Measurements from ENCODE around the gene MYRIP.
"Not testable (repeated sequence)": the region's sequence is repeated elsewhere in the genome, so short reads cannot be mapped to it uniquely, and the experiment has no call there.

Gene MYRIP

DNA sequence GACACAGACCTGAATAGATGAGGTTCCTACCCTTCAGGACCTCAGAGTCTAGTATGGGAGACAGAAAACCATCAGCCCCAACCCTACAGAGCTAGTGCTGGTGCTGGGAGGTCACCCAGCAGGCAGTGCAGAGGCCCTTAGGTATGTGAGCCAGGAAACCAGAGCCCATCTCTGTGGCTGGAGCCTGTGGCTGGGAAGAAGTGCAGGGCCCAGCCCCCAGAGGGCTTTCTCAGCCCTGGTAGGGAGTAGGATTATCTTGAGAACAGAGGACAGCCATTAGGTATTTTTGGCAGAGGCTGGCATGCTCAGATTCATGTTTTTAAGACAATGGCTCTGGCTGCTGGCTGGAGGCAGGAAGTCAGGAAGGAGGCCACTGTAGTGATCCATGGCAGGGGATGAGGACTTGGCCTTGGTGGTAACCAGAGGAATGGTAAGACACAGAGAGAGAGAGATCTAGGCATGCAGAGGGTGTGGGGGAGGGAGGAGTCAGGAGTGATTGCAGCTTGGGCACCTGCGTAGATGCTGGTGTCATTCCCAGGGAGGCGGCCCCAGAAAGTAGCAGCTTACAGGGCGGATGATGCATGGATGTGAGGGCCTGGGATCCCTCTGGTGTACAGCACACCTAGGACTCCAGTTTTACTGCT, 279.2 kb downstream of the MYRIP start:
- DNase-seq: no peak

DNA sequence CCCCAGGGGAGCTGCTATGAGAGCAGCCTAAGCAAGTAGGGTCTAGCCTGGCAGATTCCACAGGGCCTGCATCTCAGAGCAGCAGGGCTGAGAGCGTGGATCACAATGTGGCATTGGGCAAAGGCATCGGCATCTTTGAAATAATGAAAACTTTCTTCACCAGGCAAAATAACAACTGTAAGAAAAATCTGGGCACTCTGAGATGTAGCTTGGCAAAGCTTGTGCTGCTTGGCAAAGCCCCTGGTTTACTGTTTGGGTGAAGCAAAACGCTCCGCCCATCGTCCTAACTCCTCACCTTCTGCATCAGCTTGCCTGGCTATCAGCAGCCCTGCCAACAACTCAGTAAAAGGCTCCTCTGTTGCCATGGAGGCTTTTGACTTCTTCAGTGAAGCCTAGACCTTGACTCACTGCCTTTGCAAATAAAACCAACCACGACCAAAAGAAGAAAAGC, 287.3 kb downstream of the MYRIP start:
- DNase-seq: no peak

GRCh38 chr3:40097131-40098117, 288.0 kb downstream of the MYRIP start:
- no peak for DNase-seq

GRCh38 chr3:40098261-40098759, 288.9 kb downstream of the MYRIP start:
- DNase-seq: no peak

GRCh38 chr3:40099871-40100270, 290.5 kb downstream of the MYRIP start:
- DNase-seq: no peak

DNA sequence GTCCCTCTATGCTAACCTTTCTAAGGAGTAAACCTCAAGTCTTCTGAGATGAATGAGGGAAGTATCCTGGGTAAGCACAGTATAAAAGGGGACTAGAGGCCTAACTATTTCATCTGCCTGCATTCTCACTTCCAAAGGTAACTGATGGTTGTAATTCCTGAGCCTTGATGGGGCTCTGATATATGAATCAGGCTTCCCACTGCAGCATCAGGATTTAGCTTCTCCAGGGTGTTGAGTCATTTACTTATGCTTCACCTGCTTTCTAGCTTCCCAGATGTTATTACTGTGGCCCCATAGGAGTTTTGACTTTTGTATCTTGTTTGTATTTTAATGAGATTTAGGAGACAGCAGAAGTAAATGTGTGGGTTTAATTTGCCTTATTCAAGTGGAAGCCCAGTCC, 292.8 kb downstream of the MYRIP start:
- DNase-seq: no peak

- no peak for DNase-seq
Observed at GRCh38 chr3:40103829-40104228, 294.4 kb downstream of the MYRIP start.

GRCh38 chr3:40104441-40104840, 295.0 kb downstream of the MYRIP start:
- no peak for DNase-seq

DNA sequence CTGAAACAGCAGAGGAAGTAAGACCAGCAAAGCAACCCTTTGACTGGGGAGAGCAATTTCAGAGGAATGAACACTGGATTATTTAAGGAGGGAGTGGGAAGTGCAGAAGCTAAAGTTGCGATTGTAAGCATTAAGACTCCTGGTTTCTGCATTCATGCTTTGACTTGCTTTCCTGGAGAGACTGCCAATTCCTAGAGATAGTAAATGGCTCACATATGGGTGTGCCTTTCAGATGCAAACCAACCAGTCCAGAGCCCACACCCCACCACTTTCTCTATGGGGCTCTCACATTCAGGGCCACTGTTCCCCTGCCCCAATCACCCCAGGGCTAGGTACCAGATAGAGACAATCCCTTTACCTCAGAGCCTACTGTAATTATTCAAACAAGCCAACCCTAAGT, 299.2 kb downstream of the MYRIP start:
- DNase-seq: no peak

- no peak for DNase-seq
Observed at GRCh38 chr3:40109641-40110490, 300.5 kb downstream of the MYRIP start.

DNA sequence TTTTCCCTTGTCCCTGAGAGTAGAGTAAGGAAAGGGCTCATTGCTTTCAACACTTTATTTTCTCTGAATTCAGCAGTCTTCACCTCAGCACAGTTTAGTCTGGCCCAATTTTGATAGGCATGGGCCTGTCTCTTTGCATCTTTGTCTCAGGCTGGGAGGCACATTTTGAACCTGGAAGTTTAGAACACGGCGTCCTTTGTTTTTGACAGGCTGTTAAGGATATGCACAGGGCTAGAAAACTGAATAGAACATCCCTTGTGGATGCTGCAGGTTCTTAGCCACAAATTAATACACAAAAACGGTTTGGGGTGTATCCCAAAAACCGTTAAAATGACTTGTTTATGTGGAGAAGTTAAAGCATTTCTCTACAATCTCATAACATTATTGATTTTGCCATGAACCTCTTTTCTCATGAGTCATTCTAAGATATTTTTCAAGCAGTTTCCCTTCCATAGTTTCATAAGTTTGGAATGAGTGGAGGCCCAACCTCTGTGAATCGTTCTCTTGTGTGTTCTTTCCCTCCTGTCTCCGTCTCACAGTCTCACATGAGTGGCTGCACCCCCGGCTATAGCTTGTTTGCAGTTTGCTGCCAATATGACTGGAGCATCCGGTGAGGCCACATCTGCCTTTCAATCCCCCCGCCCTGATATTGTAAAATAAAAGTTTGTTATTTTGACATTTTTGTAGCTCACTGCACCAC, 307.2 kb downstream of the MYRIP start:
- no peak for DNase-seq

GRCh38 chr3:40118091-40118490, 308.7 kb downstream of the MYRIP start:
- no peak for DNase-seq

GRCh38 chr3:40120067-40120692, 310.8 kb downstream of the MYRIP start:
- DNase-seq: no peak

DNA sequence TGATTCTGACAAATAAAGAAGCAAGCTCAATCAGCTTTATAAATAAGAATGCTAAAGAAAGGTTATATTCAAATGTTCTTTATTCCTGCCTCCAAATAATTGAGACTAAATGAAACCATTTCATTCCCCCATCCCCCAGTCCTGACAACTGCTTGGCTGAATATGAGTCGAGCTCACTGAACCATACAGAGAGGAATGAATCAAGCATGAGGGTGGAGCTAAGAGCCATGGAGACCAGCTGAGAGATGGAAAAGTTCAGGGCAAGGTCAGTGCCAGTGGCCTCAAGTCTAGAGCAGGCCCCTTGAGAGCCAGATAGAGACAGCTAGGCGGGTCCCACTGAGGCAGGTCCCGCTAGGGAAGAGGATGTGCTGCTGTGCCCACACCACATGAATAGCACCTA, 311.4 kb downstream of the MYRIP start:
- DNase-seq: no peak

GRCh38 chr3:40124918-40125317, 315.5 kb downstream of the MYRIP start:
- DNase-seq: no peak

DNA sequence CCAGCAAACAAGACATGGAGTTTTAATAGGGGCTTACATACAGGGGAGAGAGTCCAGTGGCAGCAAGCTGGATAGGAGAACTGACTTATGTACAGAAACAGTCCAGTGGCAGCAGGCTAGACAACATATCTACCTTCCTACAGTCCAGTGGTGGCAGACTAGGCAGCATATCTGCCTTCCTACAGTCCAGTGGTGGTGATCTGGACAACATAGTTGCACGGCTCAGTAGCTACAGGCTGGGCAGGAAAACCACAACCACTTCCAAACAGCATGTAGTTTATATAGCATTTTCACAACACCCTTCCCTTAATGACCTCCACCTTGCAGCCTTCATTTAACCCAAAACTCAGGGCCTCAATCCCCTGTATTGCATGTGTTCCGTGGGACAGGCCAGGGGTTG, 318.8 kb downstream of the MYRIP start:
- no peak for DNase-seq

DNA sequence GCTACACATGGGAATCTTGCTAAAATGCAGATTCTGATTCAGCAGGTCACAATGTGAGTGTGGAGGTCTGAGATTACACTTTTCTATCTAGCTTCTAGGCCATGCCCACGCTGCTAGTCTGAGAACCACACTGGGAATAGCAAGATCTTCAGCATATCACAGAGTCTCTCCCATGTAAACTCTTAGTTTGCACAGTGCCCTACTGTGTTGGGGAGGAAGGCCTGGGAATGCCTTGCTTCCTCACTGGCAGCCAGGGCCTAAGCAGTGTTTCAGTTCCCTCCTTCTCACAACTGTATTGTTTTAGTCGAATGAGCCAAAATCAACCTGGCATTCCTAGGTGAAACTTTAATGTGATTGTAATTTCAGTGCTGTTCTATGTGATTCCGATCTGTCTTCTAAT, 320.1 kb downstream of the MYRIP start:
- no peak for DNase-seq

DNA sequence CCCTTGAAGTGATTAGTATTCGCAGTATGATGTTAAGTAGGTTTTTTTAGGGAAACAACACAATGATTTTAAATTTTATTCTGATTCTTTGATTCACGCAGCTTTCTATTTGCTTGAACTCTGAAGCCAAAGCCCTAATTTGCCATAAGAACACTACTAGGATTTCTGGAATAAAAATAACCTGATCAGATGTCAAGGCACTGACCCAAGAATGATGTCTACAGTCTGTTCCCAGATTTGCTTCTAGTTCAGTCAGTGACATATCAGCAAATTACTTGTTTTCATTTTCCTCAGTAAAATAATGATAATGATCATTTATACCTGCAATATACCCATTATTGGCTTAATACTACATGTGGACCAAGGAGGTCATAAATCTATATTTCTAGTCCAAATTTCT, 320.6 kb downstream of the MYRIP start:
- no peak for DNase-seq

- DNase-seq: no peak
Observed at GRCh38 chr3:40130721-40131120, 321.3 kb downstream of the MYRIP start.

DNA sequence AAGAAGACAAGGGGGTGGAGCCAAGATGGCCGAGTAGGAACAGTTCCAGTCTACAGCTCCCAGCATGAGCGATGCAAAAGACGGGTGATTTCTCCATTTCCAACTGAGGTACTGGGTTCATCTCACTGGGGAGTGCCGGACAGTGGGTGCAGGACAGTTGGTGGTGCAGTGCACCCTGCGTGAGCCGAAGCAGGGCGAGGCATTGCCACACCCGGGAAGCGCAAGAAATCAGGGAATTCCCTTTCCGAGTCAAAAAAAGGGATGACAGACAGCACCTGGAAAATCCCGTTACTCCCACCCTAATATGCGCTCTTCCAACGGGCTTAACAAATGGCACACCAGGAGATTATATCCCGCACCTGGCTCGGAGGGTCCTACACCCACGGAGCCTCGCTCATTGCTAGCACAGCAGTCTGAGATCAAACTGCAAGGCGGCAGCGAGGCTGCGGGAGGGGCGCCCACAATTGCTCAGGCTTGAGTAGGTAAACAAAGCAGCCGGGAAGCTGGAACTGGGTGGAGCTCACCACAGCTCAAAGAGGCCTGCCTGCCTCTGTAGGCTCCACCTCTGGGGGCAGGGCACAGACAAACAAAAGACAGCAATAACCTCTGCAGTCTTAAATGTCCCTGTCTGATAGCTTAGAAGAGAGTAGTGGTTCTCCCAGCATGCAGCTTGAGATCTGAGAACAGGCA, 324.6 kb downstream of the MYRIP start:
- not testable (repeated sequence) for DNase-seq

DNA sequence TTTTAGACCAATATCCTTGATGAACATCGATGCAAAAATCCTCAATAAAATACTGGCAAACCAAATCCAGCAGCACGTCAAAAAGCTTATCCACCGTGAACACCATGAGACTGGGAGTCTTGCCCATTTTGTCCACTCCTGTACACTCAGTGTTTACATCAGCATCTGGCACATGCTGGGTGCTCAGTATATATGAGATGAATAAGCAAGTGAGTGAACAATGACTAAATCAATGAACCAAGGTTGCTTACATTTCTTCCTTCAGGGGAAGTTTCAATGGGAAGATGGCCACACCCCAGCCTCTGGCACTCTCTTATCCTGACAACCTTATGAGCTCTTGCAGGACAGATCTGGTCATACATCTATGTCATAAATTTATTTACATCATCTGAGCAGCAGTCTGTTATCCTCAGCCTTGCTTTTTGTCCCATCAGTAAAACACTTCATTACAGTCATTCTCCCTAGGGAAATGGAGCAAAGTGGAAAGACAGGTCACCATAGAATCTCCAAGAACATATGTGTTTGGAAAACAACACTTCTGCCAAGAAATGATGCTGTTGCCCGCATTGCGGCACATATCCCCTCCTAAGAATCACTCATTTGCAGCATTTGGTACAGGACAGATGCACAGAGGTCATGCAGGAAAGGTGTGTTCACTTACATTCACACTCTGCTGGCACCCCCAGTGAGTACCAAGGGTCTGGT, 328.3 kb downstream of the MYRIP start:
- DNase-seq: no peak

All from NCI-H1105 (cell line).